TTC549 (cell line): ENCODE results near the gene TPD52L2.

Experiments used
- FAIRE-seq: peaks from 2 replicates; lab custom pipeline; 2012; peaks lifted over from hg19 to GRCh38; lab: Jason Lieb, UNC

The TPD52L2 gene

GRCh38 chr20:63864978-63865640, at the start of gene TPD52L2:
TPD52L2 (plus strand) TSS chr20:63865270; CDS start chr20:63865366, 96 bp downstream.
- FAIRE-seq, result peak; percentile 80

DNA sequence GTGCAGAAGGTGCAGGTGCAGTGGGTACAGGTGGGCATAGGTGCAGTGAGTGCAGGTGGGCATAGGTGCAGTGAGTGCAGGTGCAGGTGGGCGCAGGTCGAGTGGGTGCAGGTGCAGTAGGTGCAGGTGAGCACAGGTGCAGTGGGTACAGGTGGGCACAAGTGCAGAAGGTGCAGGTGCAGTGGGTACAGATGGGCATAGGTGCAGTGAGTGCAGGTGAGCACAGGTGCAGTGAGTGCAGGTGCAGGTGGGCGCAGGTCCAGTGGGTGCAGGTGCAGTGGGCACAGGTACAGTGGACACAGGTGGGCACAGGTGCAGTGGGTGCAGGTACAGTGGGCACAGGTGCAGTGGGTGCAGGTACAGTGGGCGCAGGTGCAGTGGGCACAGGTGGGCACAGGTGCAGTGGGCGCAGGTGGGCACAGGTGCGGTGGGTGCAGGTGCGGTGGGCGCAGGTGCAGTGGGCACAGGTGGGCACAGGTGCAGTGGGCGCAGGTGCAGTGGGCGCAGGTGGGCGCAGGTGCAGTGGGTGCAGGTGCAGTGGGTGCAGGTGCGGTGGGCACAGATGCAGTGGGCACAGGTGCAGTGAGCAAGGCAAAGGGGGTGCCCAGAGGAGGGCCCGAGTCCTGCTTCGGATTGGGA, 49.3 kb upstream of the TPD52L2 start:
- no peak for FAIRE-seq

DNA sequence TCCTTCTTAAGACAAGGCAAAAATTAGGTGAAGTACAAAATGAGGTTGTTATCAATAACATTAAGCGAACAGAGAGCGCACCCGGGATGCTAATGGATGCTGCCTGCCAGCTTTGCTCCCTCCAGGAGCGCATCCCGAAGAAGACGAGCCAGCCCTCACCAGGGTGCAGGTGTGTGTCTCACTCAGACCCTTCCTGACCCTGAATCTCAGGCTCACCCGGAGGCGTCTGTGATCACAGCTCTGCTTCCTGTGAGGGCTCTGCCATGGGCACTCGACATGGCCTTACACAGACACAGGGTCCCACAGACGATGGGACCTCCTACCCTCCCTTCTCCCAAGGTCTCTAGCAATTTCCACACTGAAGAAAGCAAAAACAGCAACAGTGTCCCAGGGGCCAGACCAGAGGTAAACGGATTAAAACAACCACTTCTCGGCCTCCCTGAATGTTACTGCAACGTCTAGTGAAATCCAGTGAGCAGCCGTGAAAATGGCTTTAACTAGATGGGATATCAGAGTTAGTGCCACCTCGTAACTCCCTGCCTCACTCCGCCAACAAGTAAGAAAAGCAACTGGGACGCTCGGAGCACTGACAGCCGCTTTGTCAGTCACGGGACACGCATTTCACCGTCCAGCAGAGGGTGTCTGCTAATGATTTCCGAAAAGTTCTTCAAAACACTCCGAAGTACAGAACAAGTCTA, 45.7 kb upstream of the TPD52L2 start:
- FAIRE-seq, result peak; percentile 67

- no peak for FAIRE-seq
Measured at GRCh38 chr20:63821811-63822210, 43.3 kb upstream of the TPD52L2 start.

- no peak for FAIRE-seq
Measured at GRCh38 chr20:63822276-63822696, 42.8 kb upstream of the TPD52L2 start.

DNA sequence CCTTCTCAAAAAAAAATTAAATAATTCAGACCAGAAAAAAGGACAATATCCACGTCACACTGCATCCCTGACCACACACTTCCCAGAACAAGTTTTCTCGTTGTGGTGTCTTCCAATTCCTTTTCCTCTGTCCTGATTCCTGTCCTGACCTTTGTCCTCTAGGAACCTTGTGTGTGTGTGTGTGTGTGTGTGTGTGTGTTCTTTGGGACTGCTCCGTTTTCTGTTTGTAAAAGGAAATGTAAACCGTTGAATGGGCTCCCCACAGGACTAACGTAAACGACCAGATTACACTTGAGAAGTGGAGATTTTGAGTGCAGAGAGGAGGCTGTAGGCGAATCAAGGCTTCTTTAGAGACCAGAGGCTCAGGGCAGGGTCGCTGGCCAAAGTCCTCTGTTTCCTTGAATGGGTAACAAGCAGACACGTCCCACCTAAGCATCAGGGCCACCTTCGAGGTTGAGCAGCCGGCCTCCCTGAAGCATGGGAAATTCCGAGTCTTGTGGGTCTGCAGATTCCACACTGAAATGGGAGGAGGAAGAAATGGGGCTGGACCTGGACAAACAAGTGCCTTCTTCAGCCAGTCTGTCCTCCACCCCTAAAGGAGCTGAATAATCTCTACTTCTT, 41.3 kb upstream of the TPD52L2 start:
- FAIRE-seq, result no peak

GRCh38 chr20:63825331-63826118, 39.5 kb upstream of the TPD52L2 start:
- FAIRE-seq, result no peak

DNA sequence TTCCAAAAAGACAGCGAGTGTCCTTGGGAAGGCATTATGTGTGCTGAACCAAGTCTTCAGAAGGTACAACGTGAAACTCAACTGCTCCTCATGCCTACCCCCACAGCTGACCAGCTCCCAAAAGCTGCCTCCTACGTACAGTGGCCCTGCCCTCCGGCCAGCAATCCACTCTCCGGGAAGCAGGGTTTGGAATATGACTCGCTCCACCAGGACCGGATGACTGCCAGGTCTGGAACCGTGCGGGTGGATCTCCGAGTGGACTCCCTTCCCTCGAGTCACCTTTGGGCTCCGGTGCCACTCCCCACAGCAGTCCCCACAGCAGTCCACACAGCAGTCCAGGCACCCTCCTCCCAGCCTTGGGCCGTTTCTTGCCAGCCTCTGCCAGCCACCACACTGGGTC, 38.3 kb upstream of the TPD52L2 start:
- FAIRE-seq, result no peak

DNA sequence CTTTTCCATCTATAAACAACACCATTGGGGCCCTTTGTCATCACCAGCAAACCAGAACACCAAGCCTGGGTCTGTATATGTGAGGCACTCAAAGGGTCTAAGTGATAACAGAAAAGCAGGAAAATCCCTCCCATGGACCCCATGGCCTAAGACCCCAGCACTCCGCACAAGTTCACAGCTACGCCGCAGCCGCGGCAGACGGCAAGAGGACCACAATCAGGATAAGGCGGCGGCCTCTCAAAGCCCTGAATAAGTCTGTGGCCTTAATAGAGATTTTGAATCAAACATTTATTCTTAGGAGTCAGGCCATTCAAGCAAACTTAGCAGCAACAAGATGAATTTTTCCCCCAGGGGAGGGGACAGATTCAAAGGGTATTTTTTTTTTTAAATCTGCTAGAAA, 36.9 kb upstream of the TPD52L2 start:
- no peak for FAIRE-seq

DNA sequence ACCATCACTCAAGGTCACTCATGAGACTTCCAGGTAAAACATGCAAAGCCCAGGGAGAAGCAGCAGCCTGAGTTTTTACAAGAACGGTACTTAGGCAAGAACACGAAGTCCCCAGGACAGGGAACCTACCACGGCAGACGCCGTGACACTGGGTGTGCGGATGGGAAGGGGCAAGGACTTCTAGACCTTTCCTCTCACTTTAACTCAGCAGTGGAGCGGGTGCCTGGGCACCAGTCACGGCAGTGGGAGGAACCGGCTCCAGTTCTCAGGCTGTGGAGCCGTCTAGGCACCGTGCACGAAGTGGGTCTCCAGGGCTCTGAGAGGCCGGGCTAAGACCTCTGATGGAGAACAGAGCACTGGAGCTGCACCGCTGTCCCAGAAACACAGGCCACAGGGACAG, 36.5 kb upstream of the TPD52L2 start:
- FAIRE-seq, result no peak

GRCh38 chr20:63828951-63829350, 36.1 kb upstream of the TPD52L2 start:
- no peak for FAIRE-seq

- no peak for FAIRE-seq
Measured at GRCh38 chr20:63829603-63829944, 35.5 kb upstream of the TPD52L2 start.

DNA sequence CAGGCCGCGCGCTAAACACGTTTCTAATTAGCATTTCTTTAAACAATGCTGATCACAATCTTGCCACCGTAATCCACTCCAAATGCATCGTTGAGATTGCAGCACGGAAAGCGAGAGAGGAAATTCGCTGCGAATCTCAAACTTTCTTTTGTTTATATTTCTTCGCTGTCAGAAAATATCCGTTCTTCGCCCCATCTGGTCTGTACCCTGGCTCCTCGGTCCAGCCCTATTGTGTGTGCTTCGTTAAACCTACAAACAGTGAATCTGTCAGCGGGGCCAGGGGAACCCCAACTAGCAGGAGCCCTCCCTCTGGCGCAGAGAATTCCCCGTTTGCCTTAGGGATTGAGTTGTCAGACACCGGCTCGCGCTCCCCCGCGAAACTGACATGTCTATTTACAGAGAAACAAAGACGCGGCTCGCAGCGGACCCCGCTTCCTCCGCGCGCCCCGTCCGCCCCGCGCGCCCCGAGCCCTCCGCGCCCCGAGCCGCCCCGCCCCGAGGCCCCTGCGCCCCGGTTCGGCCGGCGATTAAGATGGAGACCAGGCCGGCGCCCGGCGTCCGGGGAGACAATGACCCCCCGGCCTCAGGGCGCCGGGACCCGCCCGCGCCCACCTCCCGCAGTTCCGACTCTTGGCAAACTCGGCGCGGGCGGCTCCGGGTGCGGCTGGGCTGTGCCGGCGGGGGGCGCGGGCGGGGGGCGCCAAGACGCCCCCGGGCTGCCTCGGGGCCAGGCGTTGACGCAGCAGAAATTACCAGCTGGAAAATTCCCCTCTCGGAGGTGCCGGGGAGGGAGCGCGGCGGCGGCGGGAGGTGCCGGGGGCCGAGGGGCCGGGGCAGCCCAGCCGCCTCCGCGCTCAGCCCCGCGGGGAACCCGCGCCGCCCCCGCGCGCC, 34.9 kb upstream of the TPD52L2 start:
- FAIRE-seq, result no peak

DNA sequence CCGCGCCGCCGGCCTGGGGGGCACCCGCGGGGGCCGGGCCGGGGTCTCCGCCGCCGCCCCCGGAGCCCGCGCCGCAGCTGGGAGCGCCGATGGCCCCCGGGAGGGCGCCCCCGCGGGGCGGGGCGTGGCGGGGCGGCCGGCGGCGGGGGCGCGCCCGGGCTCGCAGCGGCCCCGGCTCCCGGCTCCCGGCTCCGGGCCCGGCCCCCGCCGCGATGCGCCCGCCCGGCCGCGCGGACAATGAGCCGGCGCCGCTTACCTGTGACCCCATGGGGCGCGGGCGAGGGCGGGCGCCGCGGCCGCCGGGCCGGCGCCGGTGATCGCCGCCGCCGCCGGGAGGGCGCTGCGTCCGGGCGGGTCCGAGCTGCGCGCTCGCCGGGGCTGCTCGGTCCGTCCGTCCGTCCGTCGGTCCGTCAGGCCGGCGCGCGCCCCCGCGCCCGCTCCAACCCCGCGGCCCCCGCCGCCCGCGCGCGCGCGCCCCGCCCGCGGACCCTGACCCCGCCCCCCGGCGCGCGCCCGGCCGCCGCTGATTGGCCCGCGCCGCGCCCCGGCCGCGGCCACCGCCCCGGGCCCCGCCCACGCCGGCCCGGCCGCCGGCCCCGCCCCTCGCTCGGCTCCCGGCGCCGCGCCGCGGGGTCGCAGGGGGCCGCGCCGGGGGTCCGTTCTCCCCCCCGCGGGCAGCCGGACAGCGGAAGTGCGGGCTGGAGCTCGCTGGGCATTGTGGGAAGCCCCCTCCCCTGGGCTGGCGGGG, 34.1 kb upstream of the TPD52L2 start, which contains the start of gene ZBTB46:
ZBTB46 (minus strand) TSS at position 424 of the 748 bp plus-strand sequence. CDS start 40,507 bp downstream, outside the sequence.
- FAIRE-seq, result no peak

GRCh38 chr20:63831646-63831992, 33.5 kb upstream of the TPD52L2 start:
- FAIRE-seq, result no peak

GRCh38 chr20:63831993-63832686, 32.9 kb upstream of the TPD52L2 start:
- FAIRE-seq, result no peak

DNA sequence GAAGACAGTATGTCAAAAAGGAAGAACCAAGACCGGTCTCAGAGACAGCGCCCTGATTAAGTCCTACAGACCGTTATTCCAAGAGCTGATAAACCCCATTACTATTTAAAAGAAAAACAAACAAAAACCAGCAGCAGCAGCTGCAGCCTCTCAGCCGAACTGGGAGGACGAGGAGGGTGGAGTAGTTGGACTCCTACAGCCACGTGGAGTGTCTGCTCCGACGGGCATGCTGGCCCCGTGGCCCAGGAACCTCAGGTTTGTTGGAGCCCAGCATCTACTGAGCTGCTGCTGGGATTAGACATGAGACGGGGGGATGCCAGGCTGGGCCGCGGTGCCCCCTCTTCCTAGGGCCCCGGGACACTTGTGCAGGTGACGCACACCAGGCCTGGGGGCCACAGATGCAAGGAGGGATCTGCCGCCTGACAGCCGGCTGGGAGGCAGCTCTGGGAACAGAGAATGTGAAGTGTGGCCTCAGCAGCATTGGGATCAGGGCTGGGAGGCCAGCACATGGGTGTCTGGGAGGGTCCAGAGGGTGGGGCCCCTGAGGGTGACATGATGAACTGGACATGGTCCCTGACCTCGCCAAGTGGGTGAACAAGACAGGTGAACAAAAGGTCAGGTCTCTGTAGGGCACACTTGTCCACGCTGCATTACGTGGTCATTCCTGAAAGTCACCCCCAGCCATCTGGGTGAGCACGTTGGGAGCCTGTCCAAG, 31.1 kb upstream of the TPD52L2 start:
- no peak for FAIRE-seq

GRCh38 chr20:63834491-63834880, 30.6 kb upstream of the TPD52L2 start:
- FAIRE-seq, result no peak
